ENCODE results near the gene LRRN4CL.

GRCh38 chr11:62721994-62722393 lies 32.7 kb upstream of the LRRN4CL start:
- TF ChIP-seq CTCF (IDR thresholded peaks at IDR 0.05) (no peak), POLR2A (IDR thresholded peaks at IDR 0.05) (no peak)
